CD8-positive, alpha-beta memory T cell (primary cell): ENCODE results near the gene LPGAT1. TPM values are rescaled to one million over a fixed set of nuclear protein-coding genes. Genes with fewer than 3 reads are reported as not detected.

Experiments
- CTCF ChIA-PET: fragments of 350-600 bp; sonication (Branson Sonifier 250); formaldehyde crosslinking; loops from one replicate; lab custom pipeline; 2021; ENCODE audit warnings: antibody characterized with exemption; lab: Charles Lee
- POLR2A ChIA-PET: fragments of 350-600 bp; sonication (Branson Sonifier 250); formaldehyde crosslinking; loops from one replicate; lab custom pipeline; 2021; ENCODE audit warnings: antibody characterized with exemption; lab: Charles Lee
- DNase-seq, 5 donors: peaks; one replicate each; pipeline versions ENCODE4 v3.0.0 to v3.0.0-alpha.2; 2020 to 2022; ENCODE audit warnings: mixed read lengths in 1 of 5
- H3K27ac ChIP-seq: one replicate; pipeline ENCODE4 v1.7.0; 2013; ENCODE audit warnings: low read depth, mild to moderate bottlenecking, low read length, moderate library complexity
- H3K27me3 ChIP-seq: 2 replicates; pipeline ENCODE4 v1.7.0; 2013; ENCODE audit warnings: low read length, mild to moderate bottlenecking; ENCODE audit not compliant: insufficient read depth, poor library complexity, severe bottlenecking
- H3K36me3 ChIP-seq: 2 replicates; pipeline ENCODE4 v1.7.0; 2013; ENCODE audit warnings: mild to moderate bottlenecking, low read length, moderate library complexity; ENCODE audit not compliant: insufficient read depth
- H3K4me1 ChIP-seq: 2 replicates; pipeline ENCODE4 v1.7.0; 2013; ENCODE audit warnings: mild to moderate bottlenecking, low read length, moderate library complexity; ENCODE audit not compliant: insufficient read depth
- H3K4me3 ChIP-seq: 2 replicates; pipeline ENCODE4 v1.7.0; 2013; ENCODE audit warnings: mild to moderate bottlenecking, low read length
- H3K9me3 ChIP-seq: 2 replicates; pipeline ENCODE4 v1.7.0; 2013; ENCODE audit warnings: mild to moderate bottlenecking, low read length
- H3K27ac Mint-ChIP-seq, 8 donors: one replicate each; pipeline ENCODE4 v1.8.0; 2020 to 2021; ENCODE audit warnings: mixed read lengths in 8 of 8, mild to moderate bottlenecking in 6 of 8, inconsistent platforms in 3 of 8, moderate library complexity in 3 of 8
- H3K27me3 Mint-ChIP-seq, 2 donors: one replicate each; pipeline ENCODE4 v1.8.0; 2020 to 2021; ENCODE audit warnings: mixed read lengths in 2 of 2, mild to moderate bottlenecking in 1 of 2, moderate library complexity in 1 of 2
- H3K36me3 Mint-ChIP-seq, 3 donors: one replicate each; pipeline ENCODE4 v1.8.0; 2020 to 2021; ENCODE audit warnings: mixed read lengths in 3 of 3, inconsistent platforms in 1 of 3, mild to moderate bottlenecking in 1 of 3
- H3K4me1 Mint-ChIP-seq, 3 donors: one replicate each; pipeline ENCODE4 v1.8.0; 2020 to 2021; ENCODE audit warnings: mixed read lengths in 3 of 3, inconsistent platforms in 1 of 3, mild to moderate bottlenecking in 1 of 3
- H3K4me3 Mint-ChIP-seq, 7 donors: one replicate each; pipeline ENCODE4 v1.8.0; 2020 to 2021; ENCODE audit warnings: mixed read lengths in 7 of 7, mild to moderate bottlenecking in 6 of 7, moderate library complexity in 4 of 7, inconsistent platforms in 2 of 7
- H3K9me3 Mint-ChIP-seq, 5 donors: one replicate each; pipeline ENCODE4 v1.8.0; 2020 to 2022; ENCODE audit warnings: mixed read lengths in 5 of 5, mild to moderate bottlenecking in 3 of 5, moderate library complexity in 2 of 5, inconsistent platforms in 1 of 5
- polyA plus RNA-seq: library from polyadenylated mRNA; unstranded; fragments of 300-500 nt; fragmentation: Illumina TruSeq; gene quantifications from one replicate; pipeline ENCODE4 v1.2.3, GENCODE V29; 2021
- total RNA-seq, 2 experiments: library from RNA; stranded (reverse); gene quantifications; one replicate each; pipeline ENCODE4 v1.2.3, GENCODE V29; 2021

Gene LPGAT1
- total and polyA plus RNA-seq, 3 experiments from 2014 or later, result 25.3 to 28.9 (median 25.4) TPM

GRCh38 chr1:211742272-211742671 lies 88.3 kb downstream of the LPGAT1 start:
- Mint-ChIP-seq H3K36me3 (peaks cover 0 to 6% (median 2%) of the 10 kb centered on the region in 3 donors), H3K27me3 (no peaks in the 10 kb centered on the region), H3K4me1 (peaks cover 32 to 38% (median 36%) of the 10 kb centered on the region in 3 donors), H3K4me3 (no peak overlapping the region), H3K9me3 (no peaks in the 10 kb centered on the region), H3K27ac (peak overlapping the region in 5 of 8 donors; percentile 3 to 77 (median 58))
- Histone ChIP-seq H3K27ac (no peak overlapping the region), H3K9me3 (no peaks in the 10 kb centered on the region), H3K4me3 (no peak overlapping the region), H3K36me3 (no peaks in the 10 kb centered on the region), H3K4me1 (peaks cover 32% of the 10 kb centered on the region), H3K27me3 (no peaks in the 10 kb centered on the region)
- DNase-seq, result no peak
- CTCF ChIA-PET, result interaction anchor here (2.0 kb wide), 1 partner anchor 44 kb away, joined by 5 read pairs; no protein-coding TSS in a partner anchor
- POLR2A ChIA-PET, result no interaction called here

- CTCF ChIA-PET, result interaction anchor here (2.0 kb wide), 1 partner anchor 43 kb away, joined by 5 read pairs; no protein-coding TSS in a partner anchor
- no peaks in the 10 kb centered on the region for H3K9me3 Mint-ChIP-seq
- no peak overlapping the region for H3K4me3 Mint-ChIP-seq
- no peaks in the 10 kb centered on the region for H3K9me3 ChIP-seq
- H3K27me3 Mint-ChIP-seq, result no peaks in the 10 kb centered on the region
- POLR2A ChIA-PET, result interaction anchor here (0.7 kb wide), 1 partner anchor 13 kb away, joined by 3 read pairs; no protein-coding TSS in a partner anchor
- peaks cover 34% of the 10 kb centered on the region for H3K4me1 ChIP-seq
- no peaks in the 10 kb centered on the region for H3K27me3 ChIP-seq
- peaks cover 32 to 39% (median 37%) of the 10 kb centered on the region in 3 donors for H3K4me1 Mint-ChIP-seq
- no peak for DNase-seq
- no peaks in the 10 kb centered on the region for H3K36me3 ChIP-seq
- H3K4me3 ChIP-seq, result no peak overlapping the region
- peaks cover 0 to 3% (median 0%) of the 10 kb centered on the region in 3 donors for H3K36me3 Mint-ChIP-seq
- H3K27ac ChIP-seq, result no peak overlapping the region
- H3K27ac Mint-ChIP-seq, result peak overlapping the region in 3 of 8 donors; percentile 1 to 77 (median 58)
Measured at GRCh38 chr1:211741788-211742187, 88.8 kb downstream of the LPGAT1 start.

- no peaks in the 10 kb centered on the region for H3K9me3 Mint-ChIP-seq
- H3K4me3 Mint-ChIP-seq, result peak overlapping the region in 3 of 7 donors; percentile 28 to 89 (median 45)
- peak overlapping the region in 6 of 8 donors; percentile 1 to 90 (median 70) for H3K27ac Mint-ChIP-seq
- no peak overlapping the region for H3K4me3 ChIP-seq
- H3K36me3 Mint-ChIP-seq, result peaks cover 0 to 1% (median 0%) of the 10 kb centered on the region in 3 donors
- no peak overlapping the region for H3K27ac ChIP-seq
- DNase-seq, result no peak
- peaks cover 32 to 39% (median 37%) of the 10 kb centered on the region in 3 donors for H3K4me1 Mint-ChIP-seq
- CTCF ChIA-PET, result interaction anchor here (2.0 kb wide), 1 partner anchor 43 kb away, joined by 5 read pairs; no protein-coding TSS in a partner anchor
- POLR2A ChIA-PET, result interaction anchor here (0.7 kb wide), 1 partner anchor 12 kb away, joined by 3 read pairs; no protein-coding TSS in a partner anchor
- H3K36me3 ChIP-seq, result no peaks in the 10 kb centered on the region
- H3K9me3 ChIP-seq, result no peaks in the 10 kb centered on the region
- H3K27me3 ChIP-seq, result no peaks in the 10 kb centered on the region
- H3K4me1 ChIP-seq, result peaks cover 34% of the 10 kb centered on the region
- no peaks in the 10 kb centered on the region for H3K27me3 Mint-ChIP-seq
Measured at GRCh38 chr1:211741116-211741515, 89.4 kb downstream of the LPGAT1 start.

- ChIA-PET CTCF (interaction anchor here (1.1 to 2.0 kb wide), 4 partner anchors 10 to 59 kb away, joined by 5 to 7 read pairs (median 6); no protein-coding TSS in a partner anchor), POLR2A (no interaction called here)
- Histone ChIP-seq H3K36me3 (no peaks in the 10 kb centered on the region), H3K4me1 (peaks cover 34% of the 10 kb centered on the region), H3K27me3 (no peaks in the 10 kb centered on the region), H3K4me3 (no peak overlapping the region), H3K9me3 (no peaks in the 10 kb centered on the region), H3K27ac (peak overlapping the region; percentile 10)
- H3K4me1 Mint-ChIP-seq, result peaks cover 32 to 39% (median 37%) of the 10 kb centered on the region in 3 donors
- H3K4me3 Mint-ChIP-seq, result peak overlapping the region; percentile 35 to 89 (median 71)
- peak in 2 of 5 donors; percentile 7 to 33 for DNase-seq
- H3K27me3 Mint-ChIP-seq, result peaks cover 0 to 2% of the 10 kb centered on the region in 2 donors
- H3K27ac Mint-ChIP-seq, result peak overlapping the region; percentile 51 to 91 (median 83)
- H3K9me3 Mint-ChIP-seq, result no peaks in the 10 kb centered on the region
- H3K36me3 Mint-ChIP-seq, result no peaks in the 10 kb centered on the region
Measured at GRCh38 chr1:211739671-211740411, 90.7 kb downstream of the LPGAT1 start.

GRCh38 chr1:211738691-211739301 lies 91.8 kb downstream of the LPGAT1 start:
- Histone ChIP-seq H3K27ac (no peak overlapping the region), H3K36me3 (no peaks in the 10 kb centered on the region), H3K4me3 (peak overlapping the region; percentile 3), H3K4me1 (peaks cover 34% of the 10 kb centered on the region), H3K27me3 (no peaks in the 10 kb centered on the region), H3K9me3 (no peaks in the 10 kb centered on the region)
- DNase-seq, result peak in 4 of 5 donors; percentile 6 to 49 (median 28)
- H3K36me3 Mint-ChIP-seq, result no peaks in the 10 kb centered on the region
- POLR2A ChIA-PET, result interaction anchor here (0.6 kb wide), 2 partner anchors 33 to 58 kb away, joined by 3 read pairs; no protein-coding TSS in a partner anchor
- H3K4me1 Mint-ChIP-seq, result peaks cover 32 to 39% (median 37%) of the 10 kb centered on the region in 3 donors
- H3K4me3 Mint-ChIP-seq, result peak overlapping the region; percentile 7 to 79 (median 71)
- H3K27me3 Mint-ChIP-seq, result peaks cover 0 to 2% of the 10 kb centered on the region in 2 donors
- no peaks in the 10 kb centered on the region for H3K9me3 Mint-ChIP-seq
- CTCF ChIA-PET, result interaction anchor here (1.1 to 1.9 kb wide), 3 partner anchors 11 to 58 kb away, joined by 6 to 7 read pairs (median 7); no protein-coding TSS in a partner anchor
- H3K27ac Mint-ChIP-seq, result peak overlapping the region; percentile 51 to 95 (median 84)

GRCh38 chr1:211738096-211738690 lies 92.4 kb downstream of the LPGAT1 start:
- ChIA-PET CTCF (interaction anchor here (1.5 kb wide), 1 partner anchor 57 kb away, joined by 6 read pairs; no protein-coding TSS in a partner anchor), POLR2A (interaction anchor here (0.6 kb wide), 1 partner anchor 32 kb away, joined by 3 read pairs; no protein-coding TSS in a partner anchor)
- H3K36me3 Mint-ChIP-seq, result no peaks in the 10 kb centered on the region
- H3K9me3 Mint-ChIP-seq, result no peaks in the 10 kb centered on the region
- H3K27ac Mint-ChIP-seq, result peak overlapping the region; percentile 51 to 95 (median 82)
- peak in 1 of 5 donors; percentile 10 for DNase-seq
- H3K9me3 ChIP-seq, result no peaks in the 10 kb centered on the region
- no peaks in the 10 kb centered on the region for H3K36me3 ChIP-seq
- H3K4me3 Mint-ChIP-seq, result peak overlapping the region in 6 of 7 donors; percentile 69 to 79 (median 72)
- H3K27ac ChIP-seq, result no peak overlapping the region
- H3K27me3 Mint-ChIP-seq, result peaks cover 0 to 2% of the 10 kb centered on the region in 2 donors
- H3K4me1 ChIP-seq, result peaks cover 34% of the 10 kb centered on the region
- peak overlapping the region; percentile 3 for H3K4me3 ChIP-seq
- H3K4me1 Mint-ChIP-seq, result peaks cover 32 to 39% (median 37%) of the 10 kb centered on the region in 3 donors
- H3K27me3 ChIP-seq, result no peaks in the 10 kb centered on the region
